ENCODE measurements around the gene VPS25. TPM values are rescaled to one million over a fixed set of nuclear protein-coding genes. Genes with fewer than 3 reads are reported as not detected.

The VPS25 gene
- total RNA-seq, 1 experiment from 2014 or later, result 37.7 TPM

GRCh38 chr17:42809250-42809649 is 36.0 kb downstream of the VPS25 start:
- in situ Hi-C loops (cut with HindIII; ENCODE audit: low pct_unique_long_range_greater_than_20kb, low sequenced_read_pairs), result no loop called here
- BruUV-seq (replicated peaks), result no TSS peak
- POLR2A ChIA-PET, result interaction anchor here (0.6 kb wide), 1 partner anchor 174 kb away, joined by 7 read pairs; no protein-coding TSS in a partner anchor
- Histone ChIP-seq H3K9me3 (ENCODE audit: control insufficient read depth, insufficient read depth, low read depth, low read length) (no peaks in the 10 kb centered on the region), H3K27ac (ENCODE audit: low read length) (no peak overlapping the region), H3K4me3 (ENCODE audit: low read depth in 2 of 2, low read length in 2 of 2) (no peak overlapping the region), H3K36me3 (ENCODE audit: control insufficient read depth, insufficient read depth, low read length) (peaks cover 3% of the 10 kb centered on the region; the same call in 1 of the 2 replicates), H3K4me1 (ENCODE audit: control insufficient read depth, insufficient read depth, low read length) (no peaks in the 10 kb centered on the region; the same call in 1 of the 2 replicates), H3K27me3 (ENCODE audit: control insufficient read depth, insufficient read depth, low read length) (no peaks in the 10 kb centered on the region)
- intact Hi-C loops (cut with micrococcal nuclease; ENCODE audit: unreplicated experiment), result no loop called here
- DNase-seq (ENCODE audit: low read depth, low spot score) (no peak), ATAC-seq (no peak)
- no peak for TF ChIP-seq POLR2AphosphoS5 (IDR thresholded peaks at IDR 0.05; ENCODE audit: low read depth, low read length)
- CTCF ChIA-PET, result no interaction called here

- intact Hi-C loops (cut with micrococcal nuclease; ENCODE audit: unreplicated experiment) (no loop called here), in situ Hi-C loops (cut with HindIII; ENCODE audit: low pct_unique_long_range_greater_than_20kb, low sequenced_read_pairs) (no loop called here)
- BruUV-seq (replicated peaks), result no TSS peak
- Histone ChIP-seq H3K27ac (ENCODE audit: low read length) (no peak overlapping the region), H3K27me3 (ENCODE audit: control insufficient read depth, insufficient read depth, low read length) (no peaks in the 10 kb centered on the region), H3K36me3 (ENCODE audit: control insufficient read depth, insufficient read depth, low read length) (peaks cover 7% of the 10 kb centered on the region), H3K4me3 (ENCODE audit: low read depth in 2 of 2, low read length in 2 of 2) (no peak overlapping the region), H3K9me3 (ENCODE audit: control insufficient read depth, insufficient read depth, low read depth, low read length) (no peaks in the 10 kb centered on the region), H3K4me1 (ENCODE audit: control insufficient read depth, insufficient read depth, low read length) (no peaks in the 10 kb centered on the region)
- ChIA-PET CTCF (interaction anchor here (0.5 kb wide), 1 partner anchor 82 kb away, joined by 9 read pairs; no protein-coding TSS in a partner anchor), POLR2A (no interaction called here)
- TF ChIP-seq REST (IDR thresholded peaks at IDR 0.05; ENCODE audit: insufficient read depth in 1 of 2, low read depth in 2 of 2, low read length in 1 of 2) (no peak), SIN3A (IDR thresholded peaks at IDR 0.05; ENCODE audit: borderline replicate concordance, insufficient read depth, low read depth, low read length) (no peak), TCF7L2 (IDR thresholded peaks at IDR 0.05; ENCODE audit: low read depth, low read length) (no peak)
- DNase-seq (ENCODE audit: low read depth, low spot score) (no peak), ATAC-seq (no peak)
Observed at GRCh38 chr17:42814633-42815399, 41.6 kb downstream of the VPS25 start.

- POLR2A ChIA-PET, result interaction anchor here (0.5 kb wide), 1 partner anchor 12 kb away, joined by 7 read pairs; no protein-coding TSS in a partner anchor
- no peak for TF ChIP-seq SIN3A (IDR thresholded peaks at IDR 0.05; ENCODE audit: borderline replicate concordance, insufficient read depth, low read depth, low read length)
- TF ChIP-seq TCF7L2 (IDR thresholded peaks at IDR 0.05; ENCODE audit: low read depth, low read length), result no peak
- no peak for TF ChIP-seq POLR2AphosphoS5 (IDR thresholded peaks at IDR 0.05; ENCODE audit: low read depth, low read length)
- no peak for TF ChIP-seq CTCF (IDR thresholded peaks at IDR 0.05)
- no peak for TF ChIP-seq REST (IDR thresholded peaks at IDR 0.05; ENCODE audit: insufficient read depth in 1 of 2, low read depth in 2 of 2, low read length in 1 of 2)
- Histone ChIP-seq H3K27me3 (ENCODE audit: control insufficient read depth, insufficient read depth, low read length) (no peaks in the 10 kb centered on the region), H3K4me1 (ENCODE audit: control insufficient read depth, insufficient read depth, low read length) (peaks cover 4% of the 10 kb centered on the region), H3K4me3 (ENCODE audit: low read depth in 2 of 2, low read length in 2 of 2) (no peak overlapping the region), H3K36me3 (ENCODE audit: control insufficient read depth, insufficient read depth, low read length) (peaks cover 7% of the 10 kb centered on the region), H3K27ac (ENCODE audit: low read length) (no peak overlapping the region), H3K9me3 (ENCODE audit: control insufficient read depth, insufficient read depth, low read depth, low read length) (no peaks in the 10 kb centered on the region)
- no peak for DNase-seq (ENCODE audit: low read depth, low spot score)
- BruUV-seq (replicated peaks), result no TSS peak
- CTCF ChIA-PET, result interaction anchor here (0.6 to 0.7 kb wide), 2 partner anchors 16 to 121 kb away, joined by 3 to 12 read pairs; no protein-coding TSS in a partner anchor
- no peak for ATAC-seq
- intact Hi-C loops (cut with micrococcal nuclease; ENCODE audit: unreplicated experiment) (no loop called here), in situ Hi-C loops (cut with HindIII; ENCODE audit: low pct_unique_long_range_greater_than_20kb, low sequenced_read_pairs) (no loop called here)
Observed at GRCh38 chr17:42817866-42818265, 44.6 kb downstream of the VPS25 start.

Measured in Panc1 (cell line).